ENCODE results near the gene LRFN2.

Gene LRFN2

DNA sequence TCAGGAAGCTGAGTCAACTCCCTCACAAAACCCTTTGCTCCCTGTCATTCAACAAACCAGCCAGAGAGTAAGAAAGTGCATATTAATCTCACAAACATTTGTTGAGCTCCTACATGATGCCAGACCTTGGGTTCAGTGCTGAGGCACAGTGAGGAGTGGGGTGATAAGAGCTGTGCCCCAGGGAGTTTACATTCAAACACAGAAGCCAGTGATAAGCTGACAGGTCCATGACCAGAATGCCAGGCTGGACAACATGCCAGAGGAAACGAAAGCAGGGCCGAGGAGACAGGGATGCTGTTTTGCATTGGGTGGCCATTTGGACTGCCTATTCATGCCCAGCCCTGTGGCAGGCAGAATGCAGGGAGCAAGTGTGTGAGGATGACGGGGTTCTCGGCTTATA lies 76.7 kb downstream of the LRFN2 start:
- no peak for DNase-seq

DNA sequence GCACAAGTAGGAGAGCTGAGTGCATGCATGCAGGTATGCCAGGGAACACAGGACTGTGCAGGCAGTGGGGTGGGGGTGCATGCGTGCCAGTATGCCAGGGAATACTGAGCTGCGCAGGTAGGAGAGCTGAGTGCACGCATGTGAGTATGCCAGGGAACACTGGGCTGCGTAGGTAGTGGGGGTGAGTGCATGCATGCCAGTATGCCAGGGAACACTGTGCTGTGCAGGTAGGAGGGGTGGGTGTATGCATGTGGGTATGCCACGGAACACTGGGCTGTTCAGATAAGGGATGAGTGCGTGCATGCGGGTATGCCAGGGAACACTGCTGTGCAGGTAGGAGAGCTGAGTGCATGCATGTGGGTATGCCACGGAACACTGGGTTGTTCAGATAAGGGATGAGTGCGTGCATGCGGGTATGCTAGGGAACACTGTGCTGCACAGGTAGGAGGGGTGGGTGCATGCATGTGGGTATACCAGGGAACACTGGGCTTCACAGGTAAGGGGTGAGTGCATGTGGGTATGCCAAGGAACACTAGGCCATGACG lies 77.4 kb downstream of the LRFN2 start:
- no peak for DNase-seq

DNA sequence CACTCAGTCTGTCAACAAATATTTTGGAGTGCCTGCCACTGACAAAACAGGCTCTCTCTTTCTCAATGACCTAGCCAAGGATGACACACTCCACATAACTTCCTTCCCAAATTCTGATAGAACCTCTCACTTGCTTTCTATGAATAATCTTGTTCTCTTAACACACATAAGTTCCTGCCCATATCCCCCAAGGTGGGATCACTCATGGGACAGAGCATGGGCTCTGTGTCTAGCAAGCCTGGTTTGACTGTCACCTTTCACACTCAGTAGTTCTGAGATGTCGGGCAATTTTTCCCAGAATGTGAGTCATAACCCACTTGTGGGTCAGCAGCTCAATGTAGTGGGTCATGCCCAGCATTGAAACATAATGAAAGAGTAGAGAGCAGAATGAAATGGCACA lies 78.1 kb downstream of the LRFN2 start:
- no peak for DNase-seq

DNA sequence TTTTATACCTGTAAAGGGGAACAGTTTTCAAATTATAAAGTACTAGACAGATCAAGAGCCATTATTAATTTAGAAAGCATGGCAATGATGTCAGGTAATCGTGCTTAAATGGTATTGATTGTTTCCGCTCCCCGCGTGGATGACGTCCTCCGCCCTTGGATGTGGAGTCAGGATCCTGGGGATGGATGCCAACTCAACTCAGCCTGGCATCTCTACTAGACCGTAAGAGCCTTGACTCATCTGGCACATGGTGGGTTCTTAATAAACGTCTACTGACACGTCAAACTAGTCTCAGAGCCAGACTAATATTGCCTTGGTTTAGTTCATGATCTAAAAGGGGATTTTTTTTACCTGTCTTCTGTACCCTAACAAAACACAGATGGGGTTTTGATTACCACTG lies 80.2 kb downstream of the LRFN2 start:
- no peak for DNase-seq

DNA sequence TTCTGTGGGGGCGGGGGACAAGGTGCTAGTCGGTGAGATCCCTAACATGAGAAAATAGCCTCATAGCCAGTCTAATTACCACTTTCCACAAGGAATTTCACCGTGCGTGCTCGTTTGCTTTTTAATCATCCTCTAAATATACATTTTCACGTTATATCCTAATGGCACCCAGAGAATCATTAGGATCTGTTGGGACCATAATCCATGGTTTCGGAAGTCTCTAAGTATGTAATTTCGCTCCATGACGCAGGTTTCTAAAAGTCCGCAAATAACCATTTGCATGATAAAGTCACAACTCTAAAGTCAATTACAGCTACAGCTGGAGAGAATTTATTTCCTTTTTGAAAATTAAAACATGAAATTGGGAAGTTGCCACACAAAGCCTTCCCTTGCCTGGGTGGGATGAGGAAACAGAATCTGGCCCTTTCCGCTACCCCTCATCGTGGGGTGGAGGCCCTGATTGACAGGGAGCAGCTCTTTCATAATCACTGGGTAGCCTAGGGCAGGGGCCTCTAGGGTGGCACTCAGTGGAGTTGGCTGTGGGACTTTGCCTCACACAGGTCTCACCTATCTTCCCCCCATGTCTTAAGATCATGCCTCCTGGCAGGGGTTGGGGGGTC lies 81.9 kb downstream of the LRFN2 start:
- no peak for DNase-seq

DNA sequence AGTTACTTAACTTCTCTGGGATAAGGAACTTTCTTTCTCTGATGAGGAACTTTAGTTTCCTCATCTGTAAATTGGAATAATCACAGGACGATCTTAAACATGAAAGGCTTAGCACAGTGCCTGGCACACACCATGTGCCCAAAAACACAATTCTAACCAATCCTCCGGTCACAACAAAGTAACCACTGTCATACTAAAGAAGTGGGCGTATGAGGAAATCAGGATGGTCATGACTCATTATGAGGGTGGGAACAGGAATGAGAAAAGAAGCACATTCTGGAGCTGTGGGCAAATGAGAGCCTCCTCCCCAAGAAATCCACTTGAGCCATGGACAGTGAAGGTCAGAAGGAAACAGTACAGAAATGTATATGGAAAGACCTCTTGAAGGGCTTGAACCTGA lies 82.9 kb downstream of the LRFN2 start:
- no peak for DNase-seq

DNA sequence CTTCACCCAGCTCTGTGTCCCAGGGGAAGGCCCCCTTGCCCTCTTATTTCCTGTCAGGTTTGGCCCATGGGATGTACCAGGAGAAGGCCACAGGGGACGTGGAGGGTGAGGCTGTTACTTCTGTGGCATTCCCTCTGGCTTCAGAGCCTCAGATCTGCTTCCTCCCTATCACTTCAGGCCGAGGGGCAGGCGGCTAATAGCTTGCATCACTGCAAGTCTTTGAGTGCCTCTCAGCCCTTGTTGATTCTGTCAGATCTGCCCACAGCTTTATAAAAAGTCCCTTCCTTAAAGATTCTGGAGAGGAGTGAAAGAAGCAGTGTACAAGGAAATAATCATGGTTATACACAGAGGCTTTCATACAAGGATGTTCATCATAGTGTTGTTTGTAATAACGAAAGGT lies 86.9 kb downstream of the LRFN2 start:
- no peak for DNase-seq

DNA sequence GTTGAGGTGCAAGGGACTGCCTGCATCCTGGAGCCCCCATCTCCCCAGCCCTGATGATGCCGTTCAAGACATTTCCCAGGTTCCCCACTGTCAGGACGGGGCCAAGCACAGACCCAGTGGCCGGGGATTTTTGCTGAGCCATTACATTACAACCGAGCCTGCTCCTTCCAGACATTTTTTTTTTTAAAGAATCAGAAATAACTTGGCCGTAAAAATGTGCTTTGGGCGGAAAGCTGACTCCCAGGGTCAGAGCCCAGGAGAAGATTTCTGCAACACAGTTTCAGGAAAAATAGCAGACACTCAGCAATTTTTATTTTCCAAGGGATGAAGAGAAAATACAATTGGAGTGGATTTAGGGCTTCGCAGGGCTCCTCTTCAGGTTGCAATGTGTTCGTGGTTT lies 87.9 kb downstream of the LRFN2 start:
- DNase-seq: no peak

DNA sequence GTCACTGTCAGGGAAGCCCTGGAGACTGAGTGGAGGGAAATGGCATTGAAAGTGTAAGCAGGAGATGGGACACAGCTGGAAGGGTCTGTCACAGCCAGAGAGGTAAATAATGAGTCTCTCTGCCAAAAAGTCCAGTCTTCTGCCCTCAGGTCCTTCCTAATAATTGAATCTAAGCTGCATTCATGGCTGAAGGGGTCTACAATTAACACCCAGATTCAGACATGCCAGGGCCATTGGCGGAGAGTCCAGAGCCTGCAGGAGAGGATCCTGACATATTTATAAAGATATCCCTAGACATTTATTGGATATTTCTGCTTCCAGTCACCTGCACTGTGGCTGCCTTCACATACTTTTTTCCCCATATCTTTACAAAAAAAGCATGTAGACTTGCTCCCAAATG lies 89.0 kb downstream of the LRFN2 start:
- DNase-seq: no peak

DNA sequence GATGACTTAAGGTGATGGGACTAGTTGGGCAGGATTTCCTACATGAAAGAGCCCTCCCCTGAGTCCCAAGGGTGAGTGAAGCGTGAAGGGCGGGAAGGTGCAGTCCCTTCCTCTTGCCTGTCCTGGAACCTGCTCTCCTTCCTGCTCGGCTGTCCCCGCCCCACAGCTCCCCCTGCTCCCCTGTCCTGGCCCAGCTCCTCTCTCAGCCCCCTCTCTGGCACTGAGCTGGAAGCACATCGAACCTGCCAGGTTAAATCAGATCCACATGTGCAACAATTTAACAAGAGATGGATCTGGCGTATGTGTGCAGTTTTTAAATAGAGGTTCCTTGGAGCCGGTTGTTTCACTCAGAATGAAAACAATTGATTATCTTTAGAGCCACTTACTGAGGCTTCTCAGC lies 95.0 kb downstream of the LRFN2 start:
- DNase-seq: no peak

DNA sequence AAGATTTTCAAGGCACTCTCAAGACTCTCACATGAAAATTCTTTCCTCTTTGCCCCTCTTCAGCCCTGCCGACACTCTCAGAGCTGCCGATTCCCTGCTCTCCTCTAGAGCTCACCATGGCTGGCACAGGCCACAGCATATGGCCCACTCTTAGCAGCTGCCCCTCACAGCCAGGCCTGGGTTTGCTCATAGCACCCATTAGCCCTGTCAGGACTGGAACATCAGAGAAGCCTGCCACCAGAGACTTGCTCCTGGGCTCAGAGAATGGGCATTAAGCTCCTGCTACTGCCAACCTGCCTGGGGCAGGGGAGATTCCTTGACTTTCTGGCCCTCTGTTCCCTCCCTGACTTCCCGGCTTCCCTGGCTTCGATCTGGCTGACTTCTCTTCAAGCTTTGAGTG lies 96.7 kb downstream of the LRFN2 start:
- no peak for DNase-seq

DNA sequence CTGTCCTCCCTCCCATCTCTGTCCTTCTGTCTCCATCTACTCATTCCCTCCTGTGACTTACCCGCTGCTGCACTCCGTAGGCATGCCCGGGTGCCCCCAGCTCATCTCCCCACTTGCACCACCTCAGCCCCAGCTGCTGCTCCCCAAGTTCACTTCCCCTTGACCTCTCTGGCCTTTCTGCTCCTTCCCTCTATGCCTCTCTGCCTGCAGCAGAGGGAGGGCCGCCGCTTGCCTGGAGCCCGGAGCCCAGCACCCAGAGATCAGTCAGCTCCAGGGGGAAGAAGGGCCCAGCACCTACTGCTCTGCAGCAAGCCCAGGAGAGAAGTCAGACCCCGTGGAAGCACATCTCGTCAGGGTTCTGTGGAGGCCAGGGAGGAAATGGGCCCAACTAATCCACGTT lies 97.4 kb downstream of the LRFN2 start:
- no peak for DNase-seq

DNA sequence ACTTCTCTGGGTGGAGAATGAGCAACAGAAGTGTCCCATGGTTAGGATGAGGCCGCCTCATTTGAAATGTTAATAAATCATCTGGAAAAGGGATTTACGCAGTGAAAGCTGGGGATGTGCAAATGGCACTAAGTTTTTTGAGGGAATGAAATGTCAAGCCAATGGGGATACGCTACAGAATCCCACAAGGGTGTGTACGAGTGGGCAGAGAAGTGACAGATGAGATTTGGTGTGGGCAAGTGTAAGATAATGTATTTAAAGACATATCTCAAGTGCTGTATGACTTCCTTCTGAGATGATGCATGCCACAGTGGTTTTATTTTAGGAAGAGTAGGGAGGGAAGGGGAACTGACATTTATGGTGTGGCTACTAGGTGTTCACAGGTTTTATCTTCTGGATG lies 100.6 kb downstream of the LRFN2 start:
- DNase-seq: no peak

DNA sequence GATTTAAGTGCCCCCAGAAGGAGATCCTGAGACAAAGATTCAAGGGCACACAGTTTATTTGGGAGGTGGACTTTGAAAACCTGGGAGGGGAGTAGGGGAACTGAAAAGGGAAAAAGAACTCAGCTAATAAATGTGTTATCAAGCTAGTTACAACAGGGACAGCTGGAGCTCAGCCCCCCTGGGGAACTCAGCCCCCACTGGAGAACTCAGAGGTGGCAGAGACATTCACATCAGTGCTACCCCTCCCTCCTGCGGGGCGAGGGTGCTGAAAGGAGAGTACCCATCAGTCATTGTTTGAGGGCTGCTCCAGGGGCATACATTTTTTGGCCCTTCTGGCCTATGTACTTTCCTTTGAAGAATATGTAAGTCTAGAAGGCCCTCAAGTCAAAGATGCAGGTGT lies 101.4 kb downstream of the LRFN2 start:
- DNase-seq: no peak

DNA sequence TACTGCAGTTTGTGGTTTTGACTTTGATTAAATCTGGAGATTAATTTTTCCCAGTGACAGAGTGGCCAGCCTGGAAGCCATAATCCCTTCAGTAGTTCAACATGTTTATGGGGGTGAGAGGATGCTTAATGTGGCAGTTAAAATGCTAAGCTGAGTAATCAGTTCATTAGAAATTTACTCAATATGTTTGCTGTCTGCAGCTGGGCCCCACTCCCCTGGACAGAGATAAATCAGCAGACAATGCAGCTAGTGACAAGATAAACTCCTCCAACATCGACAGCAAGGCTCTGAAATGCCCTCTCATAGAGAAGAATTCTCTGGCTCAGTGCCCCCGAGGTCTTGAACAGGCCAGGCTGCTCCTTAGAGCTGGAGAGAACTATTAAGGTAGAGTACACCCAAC lies 101.9 kb downstream of the LRFN2 start:
- no peak for DNase-seq

DNA sequence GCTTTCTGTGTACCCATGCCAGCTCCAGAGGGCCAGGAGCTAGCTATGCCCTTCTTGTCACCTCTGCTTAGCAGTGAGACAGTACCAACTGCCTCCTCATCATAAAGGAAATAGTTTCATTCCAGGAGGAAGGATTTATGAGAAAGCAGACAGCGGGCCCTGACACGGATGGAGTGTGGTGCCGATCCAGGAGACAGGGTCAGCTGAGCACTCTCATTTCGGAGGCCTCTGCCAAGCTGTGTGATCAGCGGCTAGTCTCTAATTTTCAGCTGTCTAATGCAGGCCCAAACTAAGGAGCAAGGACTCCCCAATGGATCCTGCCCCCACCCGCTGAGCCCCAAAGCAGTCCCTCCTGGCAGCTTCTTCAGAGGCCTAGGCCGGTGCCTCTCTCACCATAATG lies 103.1 kb downstream of the LRFN2 start:
- DNase-seq: no peak

DNA sequence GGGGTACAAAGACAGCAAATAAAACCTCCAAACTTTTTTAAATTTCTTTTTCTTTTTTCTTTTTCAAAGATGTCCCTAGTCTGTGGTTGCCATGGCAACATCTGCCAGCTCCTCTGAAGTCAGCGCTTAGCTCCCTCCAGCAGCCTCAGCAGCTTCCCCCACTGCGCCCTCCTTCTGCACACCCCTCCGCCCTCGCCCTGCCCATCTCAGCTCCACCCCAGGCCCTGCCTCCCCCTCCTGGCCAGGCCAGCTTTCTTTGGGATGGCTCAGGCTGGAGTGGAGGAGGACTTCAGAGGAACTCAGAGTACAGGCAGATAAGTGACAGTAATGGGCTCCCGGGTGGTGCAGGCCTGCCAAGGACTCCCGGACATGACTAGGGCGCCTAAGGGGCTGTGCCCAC lies 104.6 kb downstream of the LRFN2 start:
- no peak for DNase-seq

DNA sequence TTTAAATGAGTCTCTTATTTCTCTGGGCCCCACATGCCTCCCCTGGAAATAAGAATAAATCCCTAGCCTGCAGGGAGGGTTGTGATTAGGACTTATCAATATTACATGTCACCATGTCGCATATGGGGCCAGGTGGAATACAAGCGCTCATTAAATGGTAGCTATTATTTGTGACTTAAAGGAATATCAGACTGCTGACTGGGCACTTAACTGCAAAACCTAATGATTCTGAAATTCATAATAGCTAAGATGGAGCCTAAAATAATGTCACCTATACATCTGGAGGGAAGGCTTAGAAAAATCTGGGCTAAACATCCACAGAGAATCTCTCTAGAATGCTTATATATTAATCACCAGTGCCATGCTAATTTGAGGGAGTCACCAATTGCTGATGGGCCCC lies 106.5 kb downstream of the LRFN2 start:
- DNase-seq: no peak

DNA sequence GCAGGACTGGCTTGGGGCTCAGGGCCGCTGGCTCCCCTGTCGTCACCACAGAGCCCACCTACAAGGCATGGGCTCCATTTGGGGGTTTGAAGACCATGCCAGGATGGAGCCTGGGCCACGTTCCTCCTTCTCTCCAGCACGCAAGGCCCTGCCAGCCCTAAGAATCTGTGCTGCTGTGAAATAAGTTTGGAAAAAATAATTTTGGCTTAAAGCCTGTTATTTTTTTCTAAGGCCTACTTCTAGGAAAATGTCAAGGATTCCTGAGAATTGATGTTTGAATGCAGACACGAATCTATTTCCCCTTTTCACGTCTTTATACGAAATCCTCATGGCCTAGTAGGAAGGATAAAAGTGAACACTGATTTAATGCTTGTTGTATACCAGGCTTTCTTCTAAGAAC lies 107.5 kb downstream of the LRFN2 start:
- no peak for DNase-seq

DNA sequence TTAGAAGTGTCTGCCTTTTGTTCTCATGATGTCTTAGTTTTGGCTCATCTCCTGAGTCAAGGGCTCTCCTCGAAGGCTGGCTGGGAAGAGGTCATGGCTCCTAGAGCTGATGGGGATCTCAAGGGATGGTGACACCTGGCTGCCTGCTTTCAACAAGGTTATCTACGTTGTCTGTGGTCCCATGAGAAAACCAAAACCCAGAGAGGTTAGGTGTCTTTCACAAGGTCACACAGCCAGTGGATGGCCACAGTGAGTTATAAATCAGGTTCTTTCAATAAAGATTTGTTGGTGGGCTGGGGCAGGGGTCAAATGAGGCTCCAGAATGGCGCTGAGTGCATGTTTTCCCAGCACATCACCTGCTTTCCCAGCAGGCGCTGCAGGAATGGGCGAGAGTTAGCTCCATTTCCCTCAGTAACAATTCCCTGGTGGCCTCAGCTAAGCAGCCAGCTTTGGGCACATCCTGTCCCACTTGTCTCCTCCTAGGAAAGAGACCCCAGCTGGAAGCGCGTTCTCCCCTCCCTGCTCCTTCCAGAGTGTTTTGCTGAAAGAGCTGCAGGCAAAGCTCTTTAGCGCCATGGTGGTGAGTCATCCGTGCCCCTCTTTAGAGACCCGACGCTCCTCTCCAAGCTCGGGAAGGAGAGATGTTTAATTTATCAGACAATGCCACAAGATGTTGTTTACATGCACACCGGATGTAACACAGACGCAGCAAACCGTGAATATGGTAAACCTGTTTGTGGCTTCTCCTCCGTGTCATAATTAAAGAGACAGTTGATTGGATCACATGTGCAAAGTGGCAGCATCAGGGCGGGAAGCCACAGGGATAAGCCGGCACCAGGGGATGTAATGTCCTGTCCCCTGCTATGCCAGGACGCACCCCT lies 109.7 kb downstream of the LRFN2 start:
- DNase-seq: no peak

DNA sequence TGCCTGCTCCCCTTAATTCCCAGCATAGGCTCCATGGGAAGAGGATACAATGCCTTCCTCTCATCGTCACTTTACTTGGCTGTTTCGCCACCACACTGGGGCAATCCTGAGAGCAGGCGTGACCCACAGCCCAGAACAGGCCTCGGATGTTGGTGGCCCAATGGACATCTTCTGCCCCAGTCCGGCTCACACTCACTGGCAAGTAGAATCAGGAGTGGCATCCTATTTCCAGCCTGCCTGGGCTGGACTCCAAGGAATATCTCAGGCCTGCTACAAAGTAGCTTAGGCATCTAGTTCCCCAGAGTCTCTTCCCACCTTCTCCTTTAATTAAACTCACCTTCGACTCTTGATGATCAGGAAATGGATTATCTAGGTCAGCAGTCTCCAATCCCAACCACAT lies 110.5 kb downstream of the LRFN2 start:
- no peak for DNase-seq

DNA sequence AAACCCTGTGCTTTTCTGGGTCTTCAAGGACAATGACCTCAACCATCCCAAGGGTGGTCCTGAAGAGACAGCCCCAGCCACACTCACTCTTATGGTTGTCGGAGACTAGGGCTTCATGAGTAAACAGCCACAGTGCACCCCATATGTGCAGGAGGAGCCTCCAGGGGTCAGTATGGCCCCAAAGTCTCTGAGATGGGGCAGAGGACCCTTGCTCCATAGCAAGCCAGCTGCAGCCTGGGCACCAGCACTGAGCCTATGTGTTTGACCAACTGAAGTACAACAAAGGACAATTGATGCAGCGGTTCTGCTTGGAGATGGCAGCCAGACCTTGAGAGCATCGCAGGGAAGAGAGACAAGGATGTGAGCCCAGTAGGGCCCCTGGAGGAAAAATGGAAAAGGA lies 112.2 kb downstream of the LRFN2 start:
- DNase-seq: no peak

DNA sequence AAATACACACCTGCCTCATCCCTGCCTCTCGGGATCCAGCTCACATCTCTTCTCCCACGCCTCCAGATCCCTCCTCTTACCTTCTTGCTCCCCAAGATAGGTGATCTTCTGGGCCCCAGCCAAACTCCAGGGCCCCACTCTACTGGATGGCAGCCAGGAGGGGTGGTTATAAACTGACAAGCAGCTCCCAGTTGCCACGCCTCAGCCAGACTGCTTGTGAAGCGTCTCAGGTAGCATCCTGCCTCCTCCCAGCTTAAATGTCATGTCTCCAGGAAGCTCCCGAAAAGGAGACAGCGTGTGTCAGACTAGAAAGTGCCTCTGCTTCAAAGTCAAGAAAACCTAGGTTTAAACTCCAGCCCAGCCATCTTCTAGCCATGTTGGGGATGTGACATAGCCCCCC lies 114.1 kb downstream of the LRFN2 start:
- DNase-seq: no peak

DNA sequence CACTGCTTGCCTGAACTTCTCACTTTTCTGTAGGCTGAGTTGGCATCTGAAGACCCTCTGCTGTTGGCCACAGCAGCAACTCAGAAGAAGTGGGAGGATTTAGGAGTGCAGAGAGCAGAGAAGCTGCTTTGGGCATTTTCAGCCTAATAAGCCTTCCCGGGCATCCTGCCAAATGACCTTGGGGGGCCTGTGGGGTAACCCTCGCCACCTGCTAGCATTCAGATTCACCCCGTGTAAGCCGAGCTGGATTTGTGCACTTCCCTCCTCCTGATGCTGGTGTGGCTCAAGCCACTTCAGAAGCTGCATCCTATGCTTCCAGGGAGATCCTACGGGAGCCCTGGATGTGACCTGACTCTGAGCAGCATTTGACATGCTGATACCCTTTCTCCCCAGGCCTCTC lies 114.8 kb downstream of the LRFN2 start:
- DNase-seq: no peak

DNA sequence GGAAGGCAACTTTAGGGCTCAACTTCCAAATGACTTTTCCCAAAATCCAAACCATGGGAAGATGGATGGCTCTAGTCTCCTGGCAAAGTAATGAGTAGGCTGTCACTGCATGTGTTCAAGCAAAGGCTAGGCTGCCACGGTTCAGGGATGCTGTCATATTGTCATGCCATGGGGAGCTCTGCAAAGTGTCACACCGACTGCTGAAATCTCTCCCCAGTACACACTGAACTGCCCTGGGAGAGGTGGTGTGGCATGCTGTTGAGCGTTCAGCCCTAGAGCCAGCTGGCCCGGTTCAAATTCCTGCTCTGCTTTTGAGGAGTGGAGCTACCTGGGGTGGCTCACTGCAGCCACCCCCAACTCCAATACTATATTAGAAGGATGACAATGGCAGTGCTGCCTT lies 115.9 kb downstream of the LRFN2 start:
- no peak for DNase-seq

Measured in effector CD4-positive, alpha-beta T cell (primary cell).